ENCODE data around the gene CDC42. TPM values are rescaled to one million over a fixed set of nuclear protein-coding genes. Genes with fewer than 3 reads are reported as not detected.
"Not testable (repeated sequence)": the region's sequence is repeated elsewhere in the genome, so short reads cannot be mapped to it uniquely, and the experiment has no call there.

CDC42 gene
- total and polyA plus RNA-seq, 10 of the 15 experiments (the other 5 are each of a cell fraction or from before 2014, with no cell fraction given) = 184 to 479 (median 326) TPM

GRCh38 chr1:22052115-22053016, at the start of gene CDC42 (continued):
- TF ChIP-seq SPI1 (IDR thresholded peaks at IDR 0.05; ENCODE audit: borderline replicate concordance, insufficient read depth, low read depth, low read length) (peak; percentile 86), RUNX3 (IDR thresholded peaks at IDR 0.05; ENCODE audit: low read length) (no peak), CBX3 (IDR thresholded peaks at IDR 0.05; ENCODE audit: borderline replicate concordance, low read depth) (no peak), NFIC (IDR thresholded peaks at IDR 0.05; ENCODE audit: low read depth, low read length) (no peak), LARP7 (IDR thresholded peaks at IDR 0.05) (peak; percentile 32; the same call in 1 of the 2 replicates), RFX5 (IDR thresholded peaks at IDR 0.05; ENCODE audit: low read depth, low read length) (peak; percentile 64; the same call in 1 of the 2 replicates), SUPT20H (IDR thresholded peaks at IDR 0.05; ENCODE audit: borderline replicate concordance, control insufficient read depth, low read depth, low read length) (no peak), CHD1 (IDR thresholded peaks at IDR 0.05; ENCODE audit: low read depth, low read length) (no peak), IRF4 (IDR thresholded peaks at IDR 0.05; ENCODE audit: low read depth, low read length) (0 out of 2 replicates have a peak, but pooled peaks have one; percentile 20), SUZ12 (IDR thresholded peaks at IDR 0.05; ENCODE audit: unreplicated experiment) (no peak), TCF12 (IDR thresholded peaks at IDR 0.05; ENCODE audit: low read depth, low read length) (0 out of 2 replicates have a peak, but pooled peaks have one; percentile 32), PAX5 (IDR thresholded peaks at IDR 0.05; ENCODE audit: borderline replicate concordance, low read depth, low read length) (0 out of 2 replicates have a peak, but pooled peaks have one; percentile 32), NKRF (conservative IDR thresholded peaks at IDR 0.05) (peak; percentile 31; the same call in 1 of the 2 replicates), RELB (IDR thresholded peaks at IDR 0.05; ENCODE audit: low read depth) (0 out of 2 replicates have a peak, but pooled peaks have one; percentile 15), BHLHE40 (IDR thresholded peaks at IDR 0.05; ENCODE audit: borderline replicate concordance in 1 of 2, low read depth in 2 of 2, low read length in 1 of 2) (peak; percentile 76 to 82; a peak in 3 of 4 replicates)

- CTCF ChIA-PET; H3K36me3 ChIP-seq (ENCODE audit: control insufficient read depth in 2 of 2, insufficient read depth in 2 of 2, low read length in 1 of 2); H3K27ac ChIP-seq (ENCODE audit: control insufficient read depth, insufficient read depth); POLR2A ChIA-PET; DNase-seq (ENCODE audit: low read depth, low spot score); H3K9me3 ChIP-seq (replicated peaks; ENCODE audit: control insufficient read depth, insufficient read depth, low read length); intact Hi-C loops (cut with micrococcal nuclease; ENCODE audit: unreplicated experiment); H3K4me2 ChIP-seq (ENCODE audit: control insufficient read depth, insufficient read depth); FAIRE-seq; H3K4me1 ChIP-seq (ENCODE audit: control insufficient read depth, insufficient read depth, low read length); H3K27me3 ChIP-seq (replicated peaks in 1 of 2; ENCODE audit: control insufficient read depth in 2 of 2, insufficient read depth in 2 of 2, low read length in 1 of 2); H3K9ac ChIP-seq (ENCODE audit: control insufficient read depth, insufficient read depth, low read length); BruUV-seq (replicated peaks); H4K20me1 ChIP-seq (ENCODE audit: control insufficient read depth, insufficient read depth); H3K4me3 ChIP-seq; RAD21 ChIA-PET (ENCODE audit: unreplicated experiment); H3K79me2 ChIP-seq (ENCODE audit: control insufficient read depth, insufficient read depth, low read length); H2AFZ ChIP-seq (ENCODE audit: control insufficient read depth, low read depth, low read length); SMC1A ChIA-PET (ENCODE audit: uncharacterized antibody, unreplicated experiment); ATAC-seq: not testable (repeated sequence)
- WGBS (ENCODE audit: insufficient coverage, insufficient replicate concordance, low lambda C conversion rate, missing lambda C conversion rate) = 27% methylated on average over 7 of the region's 8 CpGs
- in situ Hi-C loops (cut with MboI) = loop anchor here (10.0 kb wide), 1 partner anchor 412 kb away; no protein-coding TSS in a partner anchor
Measured at GRCh38 chr1:22002875-22003274, 49.6 kb upstream of the CDC42 start.

All from GM12878 (cell line).